B cell (primary cell): ENCODE results near the gene LAMA2. TPM values are rescaled to one million over a fixed set of nuclear protein-coding genes. Genes with fewer than 3 reads are reported as not detected.
A peak's percentile ranks its signal among the peaks of the same experiment; 100 is the strongest.

Experiments
- ATAC-seq: fragments of 200-7000 bp; cut with Tn5 transposase; one replicate; pipeline ENCODE4 v1.10.0; 2021; ENCODE audit warnings: low read depth, mild to moderate bottlenecking, moderate number of reproducible peaks, moderate library complexity
- CTCF ChIA-PET: fragments of 350-600 bp; sonication (Branson Sonifier 250); formaldehyde crosslinking; loops from one replicate; lab custom pipeline; 2021; ENCODE audit warnings: antibody characterized with exemption, inconsistent platforms; lab: Charles Lee
- POLR2A ChIA-PET: fragments of 350-600 bp; sonication (Branson Sonifier 250); formaldehyde crosslinking; loops from one replicate; lab custom pipeline; 2021; ENCODE audit warnings: antibody characterized with exemption; lab: Charles Lee
- DNase-seq: peaks from one replicate; pipeline ENCODE4 v3.0.0; 2013
- H2AFZ ChIP-seq: 2 replicates; pipeline ENCODE4 v1.6.1; 2012; ENCODE audit warnings: mild to moderate bottlenecking, low read depth, low read length; ENCODE audit not compliant: insufficient read depth, poor library complexity, severe bottlenecking
- H3K27ac ChIP-seq, 2 donors: 1 replicate in 1 of 2; 2 replicates in 1 of 2; pipeline ENCODE4 v1.5.1; 2012 to 2013; ENCODE audit warnings: low read length in 2 of 2, mild to moderate bottlenecking in 2 of 2, moderate library complexity in 1 of 2
- H3K27me3 ChIP-seq, 4 experiments: fragments of 200-600 bp in 1 of 4; sonication (generic) in 1 of 4; replicated peaks in 1 of 4; 1 replicate in 2 of 4; 2 replicates in 2 of 4; pipeline versions ENCODE4 v1.6.1 to v1.7.0; 2013 to 2016; ENCODE audit warnings: low read length in 3 of 4, mild to moderate bottlenecking in 2 of 4, mixed read lengths in 1 of 4, moderate library complexity in 1 of 4; ENCODE audit not compliant: insufficient read depth in 4 of 4, control insufficient read depth in 3 of 4; ENCODE audit errors: control extremely low read depth in 1 of 4
- H3K36me3 ChIP-seq, 2 experiments: replicated peaks in 1 of 2; 1 replicate in 1 of 2; 2 replicates in 1 of 2; pipeline versions ENCODE4 v1.6.1 to v1.7.1; 2013; ENCODE audit warnings: low read length in 1 of 2; ENCODE audit not compliant: insufficient read depth in 2 of 2, control insufficient read depth in 1 of 2; ENCODE audit errors: control extremely low read depth in 1 of 2, extremely low read depth in 1 of 2
- H3K4me1 ChIP-seq, 2 donors: fragments of 200-600 bp in 1 of 2; sonication (generic) in 1 of 2; 1 replicate in 1 of 2; 2 replicates in 1 of 2; pipeline versions ENCODE4 v1.5.1 to v1.6.1; 2013 to 2017; ENCODE audit warnings: low read length in 2 of 2; ENCODE audit not compliant: control insufficient read depth in 2 of 2, insufficient read depth in 2 of 2
- H3K4me2 ChIP-seq: replicated peaks from 2 replicates; pipeline ENCODE3; 2012; ENCODE audit warnings: mild to moderate bottlenecking, low read depth, low read length; ENCODE audit not compliant: poor library complexity, severe bottlenecking
- H3K4me3 ChIP-seq, 5 experiments: fragments of 200-600 bp in 1 of 5; sonication (generic) in 1 of 5; 1 replicate in 3 of 5; 2 replicates in 2 of 5; pipeline versions ENCODE4 v1.5.1 to v1.7.0; 2011 to 2016; ENCODE audit warnings: low read length in 4 of 5, mild to moderate bottlenecking in 4 of 5, low read depth in 2 of 5, control low read depth in 1 of 5, moderate library complexity in 1 of 5; ENCODE audit not compliant: insufficient read depth in 1 of 5; ENCODE audit errors: control extremely low read depth in 1 of 5, extremely low read depth in 1 of 5
- H3K79me2 ChIP-seq: fragments of 200-600 bp; sonication (generic); one replicate; pipeline ENCODE4 v1.6.0; 2016; ENCODE audit warnings: low read length; ENCODE audit not compliant: control insufficient read depth, insufficient read depth
- H3K9ac ChIP-seq: fragments of 200-600 bp; sonication (generic); 2 replicates; pipeline ENCODE4 v1.6.1; 2017; ENCODE audit warnings: mild to moderate bottlenecking, low read length, moderate library complexity
- H3K9me3 ChIP-seq, 3 donors: one replicate each; pipeline versions ENCODE4 v1.6.1 to v1.7.1; 2013; ENCODE audit warnings: low read length in 2 of 3; ENCODE audit not compliant: control insufficient read depth in 2 of 3, insufficient read depth in 1 of 3; ENCODE audit errors: control extremely low read depth in 1 of 3
- H4K20me1 ChIP-seq: 2 replicates; pipeline ENCODE4 v1.6.0; 2012; ENCODE audit warnings: mild to moderate bottlenecking, low read length; ENCODE audit not compliant: insufficient read depth, control insufficient read depth, poor library complexity, severe bottlenecking
- H3K27ac Mint-ChIP-seq: one replicate; pipeline ENCODE4 v1.8.0; 2021; ENCODE audit warnings: mixed read lengths
- H3K27me3 Mint-ChIP-seq: one replicate; pipeline ENCODE4 v1.8.0; 2021; ENCODE audit warnings: mixed read lengths
- H3K4me1 Mint-ChIP-seq: one replicate; pipeline ENCODE4 v1.8.0; 2021; ENCODE audit warnings: mixed read lengths
- H3K4me3 Mint-ChIP-seq: one replicate; pipeline ENCODE4 v1.8.0; 2021; ENCODE audit warnings: mixed read lengths
- H3K9me3 Mint-ChIP-seq: one replicate; pipeline ENCODE4 v1.8.0; 2022; ENCODE audit warnings: mixed read lengths; ENCODE audit not compliant: insufficient read depth
- CTCF ChIP-seq: fragments of 200-600 bp; IDR thresholded peaks from one replicate; pipeline ENCODE4 v1.8.0; 2022; ENCODE audit warnings: antibody characterized with exemption, mild to moderate bottlenecking
- EZH2 ChIP-seq: IDR thresholded peaks from 2 replicates; pipeline ENCODE4 v1.6.1; 2012; ENCODE audit warnings: borderline replicate concordance, low read depth, mild to moderate bottlenecking, moderate library complexity, low read length; ENCODE audit not compliant: insufficient read depth, poor library complexity, severe bottlenecking
- WGBS: methylation state at CpG from one replicate; pipeline ENCODE4 v1.1.5; 2013; ENCODE audit warnings: missing lambda C conversion rate; ENCODE audit not compliant: insufficient coverage; 5-methylcytosine and 5-hydroxymethylcytosine counted together
- intact Hi-C: fragments of 100-400 bp; cut with micrococcal nuclease; formaldehyde crosslinking; loops from one replicate; pipeline ENCODE4 v1.10.0; 2022
- polyA plus RNA-seq: library from polyadenylated mRNA; depleted of rRNA; stranded (reverse); fragments of >200 nt; gene quantifications from 2 replicates; pipeline ENCODE4 v1.2.3, GENCODE V29; 2012
- total RNA-seq, 2 donors: library from RNA; stranded (reverse); fragments of 120-200 nt in 1 of 2; gene quantifications; 1 replicate in 1 of 2; 2 replicates in 1 of 2; pipeline versions ENCODE4 v1.2.3 to v1.2.4, GENCODE V29; 2013 to 2022

LAMA2 gene
- total and polyA plus RNA-seq, 2 donors (not counting 1 experiment from before 2014, with no cell fraction given), result 0.16 TPM; not detected in 1

GRCh38 chr6:129233458-129234134, 350.7 kb downstream of the LAMA2 start:
- Histone ChIP-seq H3K4me3 (peak overlapping the region in 1 of 5 experiments; percentile 35), H3K4me1 (peaks cover 15 to 18% of the 10 kb centered on the region in 2 donors), H3K27me3 (no peaks in the 10 kb centered on the region), H3K4me2 (peak overlapping the region; percentile 55), H3K9ac (peak overlapping the region; percentile 14), H3K9me3 (no peaks in the 10 kb centered on the region), H3K79me2 (no peaks in the 10 kb centered on the region), H3K27ac (peak overlapping the region; percentile 26 to 40), H4K20me1 (no peaks in the 10 kb centered on the region), H2AFZ (no peak overlapping the region), H3K36me3 (no peaks in the 10 kb centered on the region)
- Mint-ChIP-seq H3K27me3 (no peaks in the 10 kb centered on the region), H3K4me1 (peaks cover 29% of the 10 kb centered on the region), H3K9me3 (no peaks in the 10 kb centered on the region), H3K27ac (peak overlapping the region; percentile 70), H3K4me3 (peak overlapping the region; percentile 48)
- TF ChIP-seq EZH2 (no peak), CTCF (no peak)
- 55% methylated on average over 5 of the region's 9 CpGs for WGBS
- DNase-seq (peak; percentile 29), ATAC-seq (peak; percentile 65)
- intact Hi-C loops, result loop anchor here (5.0 kb wide), 1 partner anchor 439 kb away; no protein-coding TSS in a partner anchor
- ChIA-PET POLR2A (no interaction called here), CTCF (no interaction called here)
